ENCODE measurements around the gene SLC9A9. TPM values are rescaled to one million over a fixed set of nuclear protein-coding genes. Genes with fewer than 3 reads are reported as not detected.

The SLC9A9 gene
- total and polyA plus RNA-seq, 2 donors (not counting 1 experiment from before 2014, with no cell fraction given): 14.3 to 74.0 TPM

DNA sequence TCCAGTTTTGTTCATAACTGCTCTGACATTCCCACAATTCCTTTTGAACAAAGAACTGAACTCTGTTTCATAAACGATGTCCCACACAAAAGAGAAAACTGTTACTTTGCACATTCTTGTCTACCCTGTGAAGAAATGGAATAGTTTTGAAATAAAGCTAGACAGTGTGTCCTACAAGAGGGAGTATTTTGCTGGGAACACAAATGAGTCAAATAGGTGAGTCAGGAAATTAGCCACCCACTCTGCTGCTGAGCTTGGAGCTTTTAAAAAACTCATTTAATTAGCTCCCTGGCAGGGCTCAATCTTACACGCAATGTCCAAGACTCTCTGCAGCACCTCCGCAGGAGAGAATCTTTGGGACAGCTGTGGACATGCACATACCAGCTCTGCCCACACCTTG lies 193.4 kb downstream of the SLC9A9 start:
- H3K4me3 ChIP-seq (replicated peaks in 1 of 4; ENCODE audit: control extremely low read depth in 1 of 4, insufficient read depth in 1 of 4, low read depth in 3 of 4, low read length in 4 of 4): no peak overlapping the region
- H3K4me2 ChIP-seq (ENCODE audit: extremely low read depth, insufficient read depth, low read length): no peak overlapping the region
- no peaks in the 10 kb centered on the region for H3K36me3 ChIP-seq (ENCODE audit: control insufficient read depth, insufficient read depth, low read length)

DNA sequence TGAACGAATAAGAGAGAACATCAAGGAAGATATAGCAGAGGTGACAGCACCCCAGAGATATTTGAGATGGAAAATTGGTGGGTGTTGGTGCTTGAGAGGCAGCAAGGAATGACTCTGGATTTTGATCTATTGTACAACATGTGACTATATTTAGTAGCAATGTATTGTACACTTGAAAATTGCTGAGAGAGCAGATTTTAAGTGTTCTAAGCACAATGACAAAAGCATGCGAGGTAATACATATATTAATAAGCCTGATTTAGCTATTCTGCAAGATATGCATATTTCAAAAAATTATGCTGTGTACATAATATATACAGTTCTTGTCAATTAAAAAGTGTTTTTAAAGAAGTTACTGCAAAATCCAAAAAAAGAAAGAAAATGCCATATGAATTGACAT lies 194.3 kb downstream of the SLC9A9 start:
- Histone ChIP-seq H3K4me2 (ENCODE audit: extremely low read depth, insufficient read depth, low read length) (no peak overlapping the region), H2AFZ (ENCODE audit: low read length) (no peak overlapping the region), H3K27ac (ENCODE audit: insufficient read depth, low read length) (no peak overlapping the region), H3K9me3 (ENCODE audit: control insufficient read depth, insufficient read depth, low read depth, low read length) (no peaks in the 10 kb centered on the region), H3K4me3 (replicated peaks in 1 of 4; ENCODE audit: control extremely low read depth in 1 of 4, insufficient read depth in 1 of 4, low read depth in 3 of 4, low read length in 4 of 4) (no peak overlapping the region), H3K9ac (ENCODE audit: insufficient read depth, low read length) (no peak overlapping the region), H3K79me2 (ENCODE audit: control insufficient read depth, insufficient read depth, low read length) (no peaks in the 10 kb centered on the region), H3K36me3 (ENCODE audit: control insufficient read depth, insufficient read depth, low read length) (no peaks in the 10 kb centered on the region), H3K4me1 (ENCODE audit: control insufficient read depth, extremely low read depth, insufficient read depth, low read length) (no peaks in the 10 kb centered on the region), H4K20me1 (ENCODE audit: control insufficient read depth, extremely low read depth, insufficient read depth, low read length) (no peaks in the 10 kb centered on the region), H3K27me3 (ENCODE audit: control insufficient read depth, insufficient read depth, low read length) (no peaks in the 10 kb centered on the region)
- DNase-seq (ENCODE audit: low read depth in 2 of 2): no peak
- TF ChIP-seq EZH2 (IDR thresholded peaks at IDR 0.05; ENCODE audit: low read length, missing control alignments): no peak
- TF ChIP-seq, protein P1, sequence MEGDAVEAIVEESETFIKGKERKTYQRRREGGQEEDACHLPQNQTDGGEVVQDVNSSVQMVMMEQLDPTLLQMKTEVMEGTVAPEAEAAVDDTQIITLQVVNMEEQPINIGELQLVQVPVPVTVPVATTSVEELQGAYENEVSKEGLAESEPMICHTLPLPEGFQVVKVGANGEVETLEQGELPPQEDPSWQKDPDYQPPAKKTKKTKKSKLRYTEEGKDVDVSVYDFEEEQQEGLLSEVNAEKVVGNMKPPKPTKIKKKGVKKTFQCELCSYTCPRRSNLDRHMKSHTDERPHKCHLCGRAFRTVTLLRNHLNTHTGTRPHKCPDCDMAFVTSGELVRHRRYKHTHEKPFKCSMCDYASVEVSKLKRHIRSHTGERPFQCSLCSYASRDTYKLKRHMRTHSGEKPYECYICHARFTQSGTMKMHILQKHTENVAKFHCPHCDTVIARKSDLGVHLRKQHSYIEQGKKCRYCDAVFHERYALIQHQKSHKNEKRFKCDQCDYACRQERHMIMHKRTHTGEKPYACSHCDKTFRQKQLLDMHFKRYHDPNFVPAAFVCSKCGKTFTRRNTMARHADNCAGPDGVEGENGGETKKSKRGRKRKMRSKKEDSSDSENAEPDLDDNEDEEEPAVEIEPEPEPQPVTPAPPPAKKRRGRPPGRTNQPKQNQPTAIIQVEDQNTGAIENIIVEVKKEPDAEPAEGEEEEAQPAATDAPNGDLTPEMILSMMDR (conservative IDR thresholded peaks at IDR 0.05 in 1 of 2, IDR thresholded peaks at IDR 0.05 in 1 of 2; ENCODE audit: low read depth in 1 of 2, low read length in 2 of 2): no peak

More for the DNA sequence above, 193.4 kb downstream of the SLC9A9 start:
- Histone ChIP-seq H4K20me1 (ENCODE audit: control insufficient read depth, extremely low read depth, insufficient read depth, low read length) (no peaks in the 10 kb centered on the region), H3K9ac (ENCODE audit: insufficient read depth, low read length) (no peak overlapping the region), H3K4me1 (ENCODE audit: control insufficient read depth, extremely low read depth, insufficient read depth, low read length) (no peaks in the 10 kb centered on the region), H3K9me3 (ENCODE audit: control insufficient read depth, insufficient read depth, low read depth, low read length) (no peaks in the 10 kb centered on the region), H3K27ac (ENCODE audit: insufficient read depth, low read length) (no peak overlapping the region), H2AFZ (ENCODE audit: low read length) (no peak overlapping the region), H3K79me2 (ENCODE audit: control insufficient read depth, insufficient read depth, low read length) (no peaks in the 10 kb centered on the region), H3K27me3 (ENCODE audit: control insufficient read depth, insufficient read depth, low read length) (no peaks in the 10 kb centered on the region)
- TF ChIP-seq, protein P1 (conservative IDR thresholded peaks at IDR 0.05 in 1 of 2, IDR thresholded peaks at IDR 0.05 in 1 of 2; ENCODE audit: low read depth in 1 of 2, low read length in 2 of 2): no peak
- TF ChIP-seq EZH2 (IDR thresholded peaks at IDR 0.05; ENCODE audit: low read length, missing control alignments): no peak
- peak in 1 of 2 donors; percentile 69 for DNase-seq (ENCODE audit: low read depth in 2 of 2)

DNA sequence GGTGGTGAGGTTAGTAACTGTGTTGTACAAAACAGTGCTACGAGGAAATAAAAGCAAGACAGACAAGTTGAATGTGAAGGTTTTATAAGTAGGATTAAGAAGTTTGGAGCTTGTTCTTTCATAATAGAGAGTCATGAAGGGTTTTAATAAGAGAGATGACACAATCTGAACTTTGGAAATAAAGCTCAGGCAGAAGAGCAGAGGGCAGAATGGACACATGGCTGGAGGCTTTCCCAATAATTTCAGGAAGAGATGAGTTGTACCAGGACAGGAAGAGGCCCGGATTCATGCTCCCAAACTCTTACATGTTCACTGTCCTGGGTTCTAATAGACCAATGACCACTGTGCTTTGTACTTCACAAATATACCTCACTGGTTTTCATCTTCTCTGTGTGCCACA lies 194.8 kb downstream of the SLC9A9 start:
- Histone ChIP-seq H3K36me3 (ENCODE audit: control insufficient read depth, insufficient read depth, low read length) (no peaks in the 10 kb centered on the region), H3K79me2 (ENCODE audit: control insufficient read depth, insufficient read depth, low read length) (no peaks in the 10 kb centered on the region), H3K9ac (ENCODE audit: insufficient read depth, low read length) (no peak overlapping the region), H3K4me2 (ENCODE audit: extremely low read depth, insufficient read depth, low read length) (no peak overlapping the region), H3K9me3 (ENCODE audit: control insufficient read depth, insufficient read depth, low read depth, low read length) (no peaks in the 10 kb centered on the region), H4K20me1 (ENCODE audit: control insufficient read depth, extremely low read depth, insufficient read depth, low read length) (no peaks in the 10 kb centered on the region), H3K4me3 (replicated peaks in 1 of 4; ENCODE audit: control extremely low read depth in 1 of 4, insufficient read depth in 1 of 4, low read depth in 3 of 4, low read length in 4 of 4) (no peak overlapping the region), H2AFZ (ENCODE audit: low read length) (no peak overlapping the region), H3K27me3 (ENCODE audit: control insufficient read depth, insufficient read depth, low read length) (no peaks in the 10 kb centered on the region), H3K27ac (ENCODE audit: insufficient read depth, low read length) (no peak overlapping the region), H3K4me1 (ENCODE audit: control insufficient read depth, extremely low read depth, insufficient read depth, low read length) (no peaks in the 10 kb centered on the region)
- TF ChIP-seq, protein P1 (conservative IDR thresholded peaks at IDR 0.05 in 1 of 2, IDR thresholded peaks at IDR 0.05 in 1 of 2; ENCODE audit: low read depth in 1 of 2, low read length in 2 of 2): no peak
- TF ChIP-seq EZH2 (IDR thresholded peaks at IDR 0.05; ENCODE audit: low read length, missing control alignments): no peak
- DNase-seq (ENCODE audit: low read depth in 2 of 2): no peak

Measured in fibroblast of lung (primary cell).